Activated CD8-positive, alpha-beta memory T cell treated with anti-CD3 and anti-CD28 coated beads for 48 hours (primary cell): Measurements from ENCODE around the gene GLUL.

Source experiments
- DNase-seq, 3 experiments: peaks; one replicate each; pipeline ENCODE4 v3.0.0-alpha.2; 2020; ENCODE audit warnings: low read depth in 2 of 3, low spot score in 2 of 3

GLUL gene

DNA sequence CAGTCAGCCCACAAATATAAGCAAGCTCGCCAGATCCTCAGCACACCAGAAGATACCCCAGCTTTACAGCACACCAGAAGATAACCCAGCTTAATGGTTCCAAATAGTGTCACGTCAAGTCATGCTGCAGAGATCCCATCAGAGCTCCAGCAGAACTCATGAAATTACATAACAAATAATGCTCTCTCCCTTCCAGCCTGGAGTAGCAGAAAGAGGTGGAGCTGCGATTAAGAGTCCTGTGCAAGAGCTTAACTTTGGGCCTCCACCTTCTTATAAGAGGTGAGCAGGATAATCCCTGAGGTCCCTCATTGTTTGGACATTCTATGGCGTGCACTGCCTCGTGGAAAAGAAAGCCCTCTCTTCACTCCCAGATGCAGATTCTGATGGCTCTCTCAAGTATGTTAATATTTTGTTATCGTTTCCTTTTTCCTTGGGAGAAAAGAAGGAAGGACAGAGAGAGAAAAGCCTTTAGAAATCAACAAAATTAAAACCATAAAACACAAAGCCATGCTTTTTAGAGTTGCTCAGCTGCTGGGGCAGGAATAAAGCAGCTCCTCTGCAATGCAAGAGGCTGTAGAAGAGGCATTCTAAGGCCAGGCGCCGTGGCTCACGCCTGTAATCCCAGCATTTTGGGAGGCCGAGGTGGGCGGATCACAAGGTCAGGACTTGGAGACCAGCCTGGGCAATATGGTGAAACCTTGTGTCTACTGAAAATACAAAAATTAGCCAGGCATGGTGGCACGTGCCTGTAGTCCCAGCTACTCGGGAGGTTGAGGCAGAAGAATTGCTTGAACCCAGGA, 59.1 kb downstream of the GLUL start:
- no peak for DNase-seq
